HFF-Myc (cell line): ENCODE results near the gene ITPK1.

Experiments
- DNase-seq: peaks from one replicate; pipeline ENCODE4 v3.0.0-alpha.2; 2011; ENCODE audit warnings: low read depth; ENCODE audit errors: extremely low read depth
- H3K4me3 ChIP-seq: replicated peaks from 2 replicates; pipeline ENCODE4 v1.5.1; 2011; ENCODE audit warnings: low read depth, mild to moderate bottlenecking, control low read depth, low read length
- TF ChIP-seq, protein P1 (sequence below): IDR thresholded peaks from 2 replicates; pipeline ENCODE4 v1.5.1; 2012; ENCODE audit warnings: mild to moderate bottlenecking, low read depth, low read length, control low read depth; ENCODE audit errors: missing control alignments

The ITPK1 gene

DNA sequence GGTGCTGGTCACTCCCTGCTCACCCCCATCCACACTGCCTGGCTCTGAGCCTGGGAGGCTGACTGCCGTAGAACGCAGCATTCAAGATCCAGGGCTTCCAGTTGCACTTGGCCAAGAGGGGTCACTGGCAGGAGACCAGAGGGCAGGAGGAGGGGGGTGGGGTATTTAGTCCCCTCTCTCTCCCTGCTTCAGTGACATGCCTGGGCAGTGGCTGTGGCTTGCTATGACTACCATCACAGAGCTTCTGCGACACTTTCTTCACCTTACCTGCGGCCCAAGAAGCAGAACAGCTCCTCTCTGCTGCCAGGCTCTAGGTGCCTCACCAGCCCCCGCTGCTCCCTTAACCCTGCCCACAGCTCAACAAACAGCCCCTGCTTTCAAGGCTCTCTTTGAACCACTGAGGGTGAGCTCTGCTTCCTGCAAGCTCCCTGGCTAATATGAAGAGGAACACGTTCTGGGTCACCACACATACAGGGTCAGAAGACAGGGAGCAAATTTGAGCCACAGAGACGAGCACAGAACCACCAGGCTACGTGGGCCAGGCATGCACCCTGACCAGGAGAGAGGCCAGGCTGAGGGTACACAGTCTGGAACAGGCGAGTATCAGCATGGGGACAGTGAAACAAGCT, 55.7 kb downstream of the ITPK1 start:
- no peak for DNase-seq
- no peak overlapping the region for H3K4me3 ChIP-seq
- TF ChIP-seq, protein P1, sequence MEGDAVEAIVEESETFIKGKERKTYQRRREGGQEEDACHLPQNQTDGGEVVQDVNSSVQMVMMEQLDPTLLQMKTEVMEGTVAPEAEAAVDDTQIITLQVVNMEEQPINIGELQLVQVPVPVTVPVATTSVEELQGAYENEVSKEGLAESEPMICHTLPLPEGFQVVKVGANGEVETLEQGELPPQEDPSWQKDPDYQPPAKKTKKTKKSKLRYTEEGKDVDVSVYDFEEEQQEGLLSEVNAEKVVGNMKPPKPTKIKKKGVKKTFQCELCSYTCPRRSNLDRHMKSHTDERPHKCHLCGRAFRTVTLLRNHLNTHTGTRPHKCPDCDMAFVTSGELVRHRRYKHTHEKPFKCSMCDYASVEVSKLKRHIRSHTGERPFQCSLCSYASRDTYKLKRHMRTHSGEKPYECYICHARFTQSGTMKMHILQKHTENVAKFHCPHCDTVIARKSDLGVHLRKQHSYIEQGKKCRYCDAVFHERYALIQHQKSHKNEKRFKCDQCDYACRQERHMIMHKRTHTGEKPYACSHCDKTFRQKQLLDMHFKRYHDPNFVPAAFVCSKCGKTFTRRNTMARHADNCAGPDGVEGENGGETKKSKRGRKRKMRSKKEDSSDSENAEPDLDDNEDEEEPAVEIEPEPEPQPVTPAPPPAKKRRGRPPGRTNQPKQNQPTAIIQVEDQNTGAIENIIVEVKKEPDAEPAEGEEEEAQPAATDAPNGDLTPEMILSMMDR: no peak

DNA sequence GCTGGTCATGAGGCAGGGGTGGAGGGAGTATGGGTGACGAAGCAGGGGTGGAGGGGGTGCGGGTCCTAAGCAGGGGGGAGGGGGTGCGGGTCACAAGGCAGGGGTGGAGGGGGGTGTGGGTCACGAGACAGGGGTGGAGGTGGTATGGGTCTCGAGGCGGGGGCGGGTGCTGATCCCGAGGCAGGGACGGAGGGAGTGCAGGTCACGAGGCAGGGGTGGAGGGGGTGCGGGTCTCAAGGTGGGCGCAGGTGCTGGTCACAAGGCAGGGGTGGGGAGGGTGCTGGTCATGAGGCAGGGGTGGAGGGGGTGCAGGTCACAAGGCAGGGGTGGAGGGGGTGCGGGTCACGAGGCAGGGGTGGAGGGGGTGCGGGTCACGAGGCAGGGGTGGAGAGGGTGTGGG, 56.5 kb downstream of the ITPK1 start:
- DNase-seq: no peak
- TF ChIP-seq, protein P1: no peak
- H3K4me3 ChIP-seq: no peak overlapping the region

DNA sequence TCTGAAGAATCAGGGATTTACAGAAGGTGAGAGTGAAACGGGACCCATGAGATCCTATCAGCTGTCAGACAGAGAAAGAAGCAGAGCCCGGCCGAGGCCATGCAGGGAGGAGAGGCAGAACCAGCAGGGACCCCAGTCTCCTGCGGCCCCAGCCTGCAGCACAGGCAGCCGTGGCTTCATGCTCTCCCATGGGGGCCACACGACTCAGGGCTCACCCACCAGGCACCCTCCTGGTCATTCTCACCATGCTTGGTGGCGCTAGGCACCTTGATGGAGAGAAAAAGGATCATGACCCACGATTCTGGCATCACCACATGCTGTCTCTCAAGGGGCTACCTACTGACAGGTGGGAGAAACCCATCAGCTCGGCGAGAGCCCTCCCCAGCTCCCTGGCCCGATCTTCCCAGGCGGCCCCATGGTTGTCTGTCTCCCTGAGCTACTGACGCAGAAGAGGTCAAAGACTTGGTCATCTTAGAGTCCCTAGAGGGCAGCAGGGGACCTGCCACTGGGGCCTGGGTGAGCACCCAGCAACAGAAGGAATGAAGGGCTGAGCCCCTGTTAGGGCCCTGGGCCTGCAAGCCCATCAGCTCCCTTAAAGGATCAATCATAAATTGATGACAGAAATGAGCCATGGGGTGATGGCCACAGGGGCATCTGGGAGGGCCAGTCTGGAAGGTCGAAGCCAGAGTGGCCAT, 58.0 kb downstream of the ITPK1 start:
- no peak overlapping the region for H3K4me3 ChIP-seq
- TF ChIP-seq, protein P1: no peak
- DNase-seq: no peak

DNA sequence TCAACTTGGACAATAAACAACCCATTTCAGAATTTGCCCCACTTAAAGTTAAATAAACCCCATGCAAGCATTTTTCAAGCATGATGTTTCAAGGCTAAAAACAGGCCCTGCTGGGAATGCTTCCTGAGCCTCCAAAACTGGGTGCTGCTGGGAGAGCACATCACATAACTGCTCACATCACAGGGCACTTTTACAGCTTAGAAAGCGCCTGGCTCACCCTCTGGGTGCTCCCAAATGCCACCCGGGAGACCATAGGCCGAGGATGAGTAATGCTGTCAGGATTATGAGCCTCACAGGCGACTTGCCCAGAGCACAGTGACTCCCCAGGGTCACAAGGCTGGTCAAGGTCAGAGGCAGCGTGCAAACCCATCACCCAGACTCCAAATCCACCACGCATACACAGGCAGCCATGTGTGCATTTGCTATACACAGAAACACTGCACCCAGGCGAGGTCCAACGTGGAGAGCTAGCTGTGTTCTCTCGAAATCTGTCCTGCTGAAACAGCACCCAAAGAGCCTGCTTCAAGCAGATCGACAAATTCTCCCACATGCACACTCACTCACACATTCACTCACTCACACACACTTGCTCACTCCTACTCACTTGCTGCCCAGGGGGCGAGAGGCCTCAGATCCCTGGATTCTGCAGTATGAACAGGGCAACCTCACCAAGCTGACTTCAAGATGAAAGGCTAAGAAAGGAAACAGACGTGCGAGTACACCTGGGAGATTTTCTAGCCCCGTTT, 58.7 kb downstream of the ITPK1 start:
- DNase-seq: no peak
- no peak overlapping the region for H3K4me3 ChIP-seq
- TF ChIP-seq, protein P1: no peak

DNA sequence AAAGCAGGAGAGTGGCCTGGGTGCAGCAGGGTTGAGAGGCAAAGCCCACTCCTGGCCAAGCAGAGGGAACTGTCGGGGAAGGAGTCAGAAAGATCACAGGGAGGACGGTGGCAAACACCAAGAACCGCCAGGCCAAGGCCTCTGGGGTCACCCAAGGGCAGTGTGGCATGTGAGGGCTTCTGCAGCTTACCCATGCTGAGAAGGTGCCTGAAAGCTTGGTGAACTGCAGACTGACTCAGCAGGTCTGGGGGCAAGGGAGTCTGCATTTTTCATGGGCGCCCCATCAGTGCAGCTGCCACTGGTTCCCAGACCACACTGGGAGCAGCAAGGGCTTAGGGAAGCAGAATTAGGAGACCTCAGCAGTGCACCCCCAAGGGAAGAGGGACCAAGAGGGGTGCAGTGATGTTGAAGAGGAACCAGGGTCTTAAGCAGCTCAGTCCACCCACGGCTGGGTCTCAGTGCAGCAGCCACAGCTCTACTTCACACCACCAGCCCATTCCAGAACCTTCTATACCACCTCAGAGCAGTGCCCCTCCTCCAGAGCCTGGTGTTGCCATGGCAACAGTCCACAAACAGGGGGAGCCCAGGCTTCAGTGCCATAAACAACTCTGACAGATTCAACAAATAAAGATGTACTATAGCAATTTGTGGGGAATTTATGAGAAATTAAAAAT, 59.4 kb downstream of the ITPK1 start:
- no peak for DNase-seq
- H3K4me3 ChIP-seq: no peak overlapping the region
- TF ChIP-seq, protein P1: no peak

DNA sequence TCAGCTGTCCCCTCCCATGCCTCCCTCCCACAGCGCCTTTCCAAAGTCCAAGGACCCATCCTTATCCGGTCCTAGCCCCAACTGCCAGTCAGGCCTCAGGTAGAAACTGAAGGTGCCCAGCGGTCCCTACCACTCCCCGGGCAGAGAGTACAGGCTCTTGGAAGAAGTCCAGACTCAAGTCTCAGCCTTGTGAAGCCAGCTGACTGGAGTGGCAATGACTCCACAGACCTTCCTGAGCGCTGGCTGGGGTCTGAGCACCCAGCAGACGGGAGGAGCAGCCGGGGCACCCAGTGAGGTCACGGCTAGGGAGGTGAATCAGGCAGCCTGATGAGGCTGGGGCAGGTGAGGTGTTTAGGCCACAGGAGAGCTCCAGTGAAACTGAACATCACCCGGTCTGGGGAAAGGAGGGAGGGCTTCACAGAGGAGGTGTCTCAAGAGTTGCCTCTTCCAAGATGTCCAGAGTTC, 60.0 kb downstream of the ITPK1 start:
- no peak for DNase-seq
- H3K4me3 ChIP-seq: no peak overlapping the region
- TF ChIP-seq, protein P1: no peak
